Measurements from ENCODE around the gene VAX1.

VAX1 gene

DNA sequence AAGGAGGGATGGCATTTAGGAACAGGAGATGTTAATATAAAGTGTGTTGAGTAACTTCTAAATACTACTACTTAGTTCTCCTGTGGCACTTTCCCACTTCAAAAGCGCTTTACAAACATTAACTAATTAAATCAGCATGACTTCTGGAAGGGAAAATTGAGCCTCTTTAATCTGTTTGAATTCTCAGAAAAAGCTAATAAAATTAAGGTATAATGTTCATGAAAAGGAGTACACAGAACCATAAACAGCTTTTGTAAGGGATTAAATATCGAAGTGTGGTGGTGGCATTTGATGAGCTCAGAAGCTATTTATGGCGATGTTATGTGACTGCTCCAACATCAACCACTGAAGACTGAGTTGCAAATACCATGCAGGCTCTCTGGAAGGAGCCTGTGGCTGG lies 10.2 kb upstream of the VAX1 start:
- Histone ChIP-seq H3K4me2 (ENCODE audit: low read length) (no peak overlapping the region), H3K9me3 (ENCODE audit: insufficient read depth, low read length) (no peaks in the 10 kb centered on the region), H3K4me1 (ENCODE audit: low read length) (no peaks in the 10 kb centered on the region), H3K79me2 (ENCODE audit: low read length) (no peaks in the 10 kb centered on the region), H4K20me1 (ENCODE audit: insufficient read depth, low read length) (no peaks in the 10 kb centered on the region), H3K4me3 (ENCODE audit: low read length) (no peak overlapping the region), H3K9ac (ENCODE audit: low read length) (no peak overlapping the region), H3K27ac (ENCODE audit: low read length) (no peak overlapping the region), H2AFZ (ENCODE audit: low read depth, low read length) (no peak overlapping the region), H3K27me3 (ENCODE audit: low read depth, low read length) (no peaks in the 10 kb centered on the region; the same call in 1 of the 2 replicates), H3K36me3 (replicated peaks; ENCODE audit: low read depth, low read length) (no peaks in the 10 kb centered on the region)
- no peak for TF ChIP-seq CTCF (IDR thresholded peaks at IDR 0.05; ENCODE audit: low read depth, low read length)
- TF ChIP-seq EZH2phosphoT487 (IDR thresholded peaks at IDR 0.05; ENCODE audit: low read depth): no peak

DNA sequence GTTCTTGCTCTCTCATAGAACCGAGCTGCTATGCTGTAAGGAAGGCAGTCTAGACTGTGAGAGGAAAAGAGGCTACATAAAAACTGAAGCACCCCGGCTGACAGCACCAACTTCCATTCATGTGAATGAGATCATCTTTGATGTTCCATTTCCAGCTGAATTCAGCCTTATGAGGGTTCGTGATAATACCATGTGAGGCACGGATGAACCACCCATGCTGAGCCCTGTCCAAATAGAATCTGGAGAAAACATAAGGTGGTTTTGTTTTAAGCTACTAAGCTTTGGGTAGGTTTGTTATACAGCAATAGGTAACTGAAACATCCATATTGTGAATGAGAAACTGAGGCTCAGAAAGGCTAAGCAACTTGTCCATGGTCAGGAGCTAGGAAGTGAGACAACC lies 6.9 kb upstream of the VAX1 start:
- no peak overlapping the region for H3K27ac ChIP-seq (ENCODE audit: low read length)
- H3K27me3 ChIP-seq (ENCODE audit: low read depth, low read length): no peaks in the 10 kb centered on the region; the same call in 1 of the 2 replicates
- no peaks in the 10 kb centered on the region for H3K79me2 ChIP-seq (ENCODE audit: low read length)
- no peak overlapping the region for H3K4me2 ChIP-seq (ENCODE audit: low read length)
- no peaks in the 10 kb centered on the region for H3K36me3 ChIP-seq (replicated peaks; ENCODE audit: low read depth, low read length)
- no peak overlapping the region for H3K4me3 ChIP-seq (ENCODE audit: low read length)
- H3K4me1 ChIP-seq (ENCODE audit: low read length): no peaks in the 10 kb centered on the region
- no peak overlapping the region for H2AFZ ChIP-seq (ENCODE audit: low read depth, low read length)
- H3K9me3 ChIP-seq (ENCODE audit: insufficient read depth, low read length): no peaks in the 10 kb centered on the region
- no peak overlapping the region for H3K9ac ChIP-seq (ENCODE audit: low read length)
- no peaks in the 10 kb centered on the region for H4K20me1 ChIP-seq (ENCODE audit: insufficient read depth, low read length)
- no peak for TF ChIP-seq CTCF (IDR thresholded peaks at IDR 0.05; ENCODE audit: low read depth, low read length)
- TF ChIP-seq EZH2phosphoT487 (IDR thresholded peaks at IDR 0.05; ENCODE audit: low read depth): no peak

GRCh38 chr10:117143103-117143823 lies 5.2 kb upstream of the VAX1 start:
- Histone ChIP-seq H3K9ac (ENCODE audit: low read length) (no peak overlapping the region), H2AFZ (ENCODE audit: low read depth, low read length) (no peak overlapping the region), H3K79me2 (ENCODE audit: low read length) (no peaks in the 10 kb centered on the region), H4K20me1 (ENCODE audit: insufficient read depth, low read length) (no peaks in the 10 kb centered on the region), H3K4me1 (ENCODE audit: low read length) (no peaks in the 10 kb centered on the region), H3K4me3 (ENCODE audit: low read length) (no peak overlapping the region), H3K36me3 (replicated peaks; ENCODE audit: low read depth, low read length) (no peaks in the 10 kb centered on the region), H3K4me2 (ENCODE audit: low read length) (no peak overlapping the region), H3K9me3 (ENCODE audit: insufficient read depth, low read length) (no peaks in the 10 kb centered on the region), H3K27ac (ENCODE audit: low read length) (no peak overlapping the region), H3K27me3 (ENCODE audit: low read depth, low read length) (no peaks in the 10 kb centered on the region; the same call in 1 of the 2 replicates)
- TF ChIP-seq CTCF (IDR thresholded peaks at IDR 0.05; ENCODE audit: low read depth, low read length) (no peak), EZH2phosphoT487 (IDR thresholded peaks at IDR 0.05; ENCODE audit: low read depth) (no peak)

DNA sequence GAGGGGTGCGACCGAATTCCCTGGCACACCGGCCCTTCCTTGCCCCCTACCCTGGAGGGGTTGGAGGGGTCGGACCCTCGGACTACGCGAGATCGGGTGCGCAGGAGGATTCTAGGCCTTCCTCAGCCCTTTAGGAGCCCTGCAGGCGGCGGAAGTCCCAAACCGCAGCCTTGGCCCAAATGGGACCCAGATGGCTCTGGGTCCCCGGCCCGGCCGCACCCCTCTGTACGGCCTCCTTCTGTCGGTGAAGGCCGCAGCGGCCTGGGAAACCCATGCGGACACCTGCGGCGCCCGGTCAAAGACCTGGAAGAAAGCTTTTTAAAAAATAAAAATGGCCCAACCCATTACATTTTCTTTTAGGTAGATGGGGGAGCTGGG lies 2.4 kb upstream of the VAX1 start:
- Histone ChIP-seq H3K27me3 (ENCODE audit: low read depth, low read length) (no peaks in the 10 kb centered on the region; the same call in 1 of the 2 replicates), H3K4me1 (ENCODE audit: low read length) (no peaks in the 10 kb centered on the region), H3K9me3 (ENCODE audit: insufficient read depth, low read length) (no peaks in the 10 kb centered on the region), H3K4me3 (ENCODE audit: low read length) (no peak overlapping the region), H3K4me2 (ENCODE audit: low read length) (no peak overlapping the region), H3K27ac (ENCODE audit: low read length) (no peak overlapping the region), H3K9ac (ENCODE audit: low read length) (no peak overlapping the region), H3K36me3 (replicated peaks; ENCODE audit: low read depth, low read length) (no peaks in the 10 kb centered on the region), H4K20me1 (ENCODE audit: insufficient read depth, low read length) (no peaks in the 10 kb centered on the region), H3K79me2 (ENCODE audit: low read length) (no peaks in the 10 kb centered on the region), H2AFZ (ENCODE audit: low read depth, low read length) (no peak overlapping the region)
- TF ChIP-seq CTCF (IDR thresholded peaks at IDR 0.05; ENCODE audit: low read depth, low read length) (no peak), EZH2phosphoT487 (IDR thresholded peaks at IDR 0.05; ENCODE audit: low read depth) (no peak)
